ENCODE measurements around the gene LIN7A.

The LIN7A gene

GRCh38 chr12:80849337-80849736 is 88.4 kb downstream of the LIN7A start:
- DNase-seq: no peak

- no peak for DNase-seq
Observed at GRCh38 chr12:80848858-80849257, 88.9 kb downstream of the LIN7A start.

GRCh38 chr12:80847575-80847974 is 90.2 kb downstream of the LIN7A start:
- no peak for DNase-seq

GRCh38 chr12:80846952-80847351 is 90.8 kb downstream of the LIN7A start:
- DNase-seq: no peak

- DNase-seq: no peak
Observed at GRCh38 chr12:80845639-80846038, 92.1 kb downstream of the LIN7A start.

- no peak for DNase-seq
Observed at GRCh38 chr12:80843969-80844368, 93.8 kb downstream of the LIN7A start.

- DNase-seq: no peak
Observed at GRCh38 chr12:80838708-80839107, 99.0 kb downstream of the LIN7A start.

- DNase-seq: no peak
Observed at GRCh38 chr12:80838024-80838658, 99.6 kb downstream of the LIN7A start.

GRCh38 chr12:80837342-80837978 is 100.3 kb downstream of the LIN7A start:
- no peak for DNase-seq

- DNase-seq: no peak
Observed at GRCh38 chr12:80834724-80835123, 103.0 kb downstream of the LIN7A start.

- no peak for DNase-seq
Observed at GRCh38 chr12:80830533-80831088, 107.1 kb downstream of the LIN7A start.

GRCh38 chr12:80829767-80830166 is 108.0 kb downstream of the LIN7A start:
- no peak for DNase-seq

GRCh38 chr12:80825506-80825905 is 112.2 kb downstream of the LIN7A start:
- no peak for DNase-seq

- DNase-seq: no peak
Observed at GRCh38 chr12:80823393-80823792, 114.3 kb downstream of the LIN7A start.

GRCh38 chr12:80821513-80822000 is 116.2 kb downstream of the LIN7A start:
- no peak for DNase-seq

- DNase-seq: no peak
Observed at GRCh38 chr12:80818878-80819277, 118.9 kb downstream of the LIN7A start.

GRCh38 chr12:80815351-80815750 is 122.4 kb downstream of the LIN7A start:
- DNase-seq: no peak

- no peak for DNase-seq
Observed at GRCh38 chr12:80814453-80814852, 123.3 kb downstream of the LIN7A start.

- no peak for DNase-seq
Observed at GRCh38 chr12:80813820-80814219, 123.9 kb downstream of the LIN7A start.

- DNase-seq: no peak
Observed at GRCh38 chr12:80811957-80812708, 125.6 kb downstream of the LIN7A start.

- DNase-seq: no peak
Observed at GRCh38 chr12:80810874-80811273, 126.9 kb downstream of the LIN7A start.

GRCh38 chr12:80807640-80808288 is 130.0 kb downstream of the LIN7A start:
- DNase-seq: no peak

- DNase-seq: no peak
Observed at GRCh38 chr12:80805106-80805505, 132.6 kb downstream of the LIN7A start.

Measured in activated naive CD4-positive, alpha-beta T cell (primary cell).